Measurements from ENCODE around the gene KIR3DL3. TPM values are rescaled to one million over a fixed set of nuclear protein-coding genes. Genes with fewer than 3 reads are reported as not detected.
"Not testable (repeated sequence)": the region's sequence is repeated elsewhere in the genome, so short reads cannot be mapped to it uniquely, and the experiment has no call there.

Gene KIR3DL3
- total RNA-seq (not detected), polyA plus RNA-seq (0.05 TPM)
- long read RNA-seq, donor 1, result 0 reads
- long read RNA-seq, donor 2, result 0 reads
- long read RNA-seq, donor 3, result 0 reads
- long read RNA-seq, donor 4, result 0 reads
- long read RNA-seq, donor 5, result 0 reads
- long read RNA-seq, donor 6, result 0 reads
- long read RNA-seq, donor 7, result 0 reads
- long read RNA-seq, donor 8, result 0 reads
- long read RNA-seq, donor 9, result 0 reads
- long read RNA-seq, donor 10, result 0 reads

GRCh38 chr19:54724142-54724541 lies at the start of gene KIR3DL3:
KIR3DL3 (plus strand) TSS chr19:54724442; CDS start chr19:54724497, 55 bp downstream.
- no peaks in the 10 kb centered on the region for H3K27me3 ChIP-seq (ENCODE audit: control insufficient read depth in 2 of 2, insufficient read depth in 1 of 2, low read length in 1 of 2)
- 93% methylated on average over 9 of the region's 9 CpGs for WGBS
- H3K4me3 ChIP-seq (ENCODE audit: low read length in 2 of 2), result no peak within 1 kb of the TSS
- H3K4me1 ChIP-seq (ENCODE audit: control insufficient read depth in 2 of 2, insufficient read depth in 2 of 2, low read length in 2 of 2), result no peaks in the 10 kb centered on the region
- no peak within 1 kb of the TSS for H3K27ac ChIP-seq (ENCODE audit: low read depth in 1 of 2, low read length in 1 of 2)
- H3K9me3 ChIP-seq (ENCODE audit: control insufficient read depth in 2 of 2, insufficient read depth in 1 of 2, low read length in 1 of 2), result no peaks in the 10 kb centered on the region
- no peak for DNase-seq (ENCODE audit: low read depth in 6 of 9, low spot score in 9 of 9)
- no peaks in the 10 kb centered on the region for H3K36me3 ChIP-seq (ENCODE audit: control insufficient read depth in 2 of 2, insufficient read depth in 2 of 2, low read length in 1 of 2)

GRCh38 chr19:54676210-54676834 lies 47.9 kb upstream of the KIR3DL3 start:
- 36% methylated on average over 10 of the region's 10 CpGs for WGBS
- H3K36me3 ChIP-seq (ENCODE audit: control insufficient read depth in 2 of 2, insufficient read depth in 2 of 2, low read length in 1 of 2); H3K9me3 ChIP-seq (ENCODE audit: control insufficient read depth in 2 of 2, insufficient read depth in 1 of 2, low read length in 1 of 2); H3K27me3 ChIP-seq (ENCODE audit: control insufficient read depth in 2 of 2, insufficient read depth in 1 of 2, low read length in 1 of 2); H3K27ac ChIP-seq (ENCODE audit: low read depth in 1 of 2, low read length in 1 of 2); H3K4me3 ChIP-seq (ENCODE audit: low read length in 2 of 2); H3K4me1 ChIP-seq (ENCODE audit: control insufficient read depth in 2 of 2, insufficient read depth in 2 of 2, low read length in 2 of 2): not testable (repeated sequence)
- DNase-seq (ENCODE audit: low read depth in 6 of 9, low spot score in 9 of 9), result peak in 8 of 9 donors; percentile 12 to 58 (median 24)

- no peak for DNase-seq (ENCODE audit: low read depth in 6 of 9, low spot score in 9 of 9)
- no peaks in the 10 kb centered on the region for H3K9me3 ChIP-seq (ENCODE audit: control insufficient read depth in 2 of 2, insufficient read depth in 1 of 2, low read length in 1 of 2)
- H3K4me1 ChIP-seq (ENCODE audit: control insufficient read depth in 2 of 2, insufficient read depth in 2 of 2, low read length in 2 of 2), result no peaks in the 10 kb centered on the region
- H3K36me3 ChIP-seq (ENCODE audit: control insufficient read depth in 2 of 2, insufficient read depth in 2 of 2, low read length in 1 of 2), result no peaks in the 10 kb centered on the region
- H3K27ac ChIP-seq (ENCODE audit: low read depth in 1 of 2, low read length in 1 of 2), result no peak overlapping the region
- no peaks in the 10 kb centered on the region for H3K27me3 ChIP-seq (ENCODE audit: control insufficient read depth in 2 of 2, insufficient read depth in 1 of 2, low read length in 1 of 2)
- 73% methylated on average over 4 of the region's 4 CpGs for whole genome bisulfite sequencing
- H3K4me3 ChIP-seq (ENCODE audit: low read length in 2 of 2), result no peak overlapping the region
These were observed 47.0 kb upstream of the KIR3DL3 start for GRCh38 chr19:54677217-54677616.

- H3K27me3 ChIP-seq (ENCODE audit: control insufficient read depth in 2 of 2, insufficient read depth in 1 of 2, low read length in 1 of 2); H3K4me1 ChIP-seq (ENCODE audit: control insufficient read depth in 2 of 2, insufficient read depth in 2 of 2, low read length in 2 of 2); H3K27ac ChIP-seq (ENCODE audit: low read depth in 1 of 2, low read length in 1 of 2); H3K9me3 ChIP-seq (ENCODE audit: control insufficient read depth in 2 of 2, insufficient read depth in 1 of 2, low read length in 1 of 2); H3K36me3 ChIP-seq (ENCODE audit: control insufficient read depth in 2 of 2, insufficient read depth in 2 of 2, low read length in 1 of 2); DNase-seq (ENCODE audit: low read depth in 6 of 9, low spot score in 9 of 9); H3K4me3 ChIP-seq (ENCODE audit: low read length in 2 of 2): not testable (repeated sequence)
- WGBS, result 88% methylated on average over 12 of the region's 12 CpGs
These were observed 42.6 kb upstream of the KIR3DL3 start for GRCh38 chr19:54681596-54681995.

- no peaks in the 10 kb centered on the region for H3K36me3 ChIP-seq (ENCODE audit: control insufficient read depth in 2 of 2, insufficient read depth in 2 of 2, low read length in 1 of 2)
- no peaks in the 10 kb centered on the region for H3K27me3 ChIP-seq (ENCODE audit: control insufficient read depth in 2 of 2, insufficient read depth in 1 of 2, low read length in 1 of 2)
- H3K4me1 ChIP-seq (ENCODE audit: control insufficient read depth in 2 of 2, insufficient read depth in 2 of 2, low read length in 2 of 2), result no peaks in the 10 kb centered on the region
- no peak overlapping the region for H3K4me3 ChIP-seq (ENCODE audit: low read length in 2 of 2)
- no peaks in the 10 kb centered on the region for H3K9me3 ChIP-seq (ENCODE audit: control insufficient read depth in 2 of 2, insufficient read depth in 1 of 2, low read length in 1 of 2)
- no peak overlapping the region for H3K27ac ChIP-seq (ENCODE audit: low read depth in 1 of 2, low read length in 1 of 2)
- WGBS, result 59% methylated on average over 7 of the region's 7 CpGs
- DNase-seq (ENCODE audit: low read depth in 6 of 9, low spot score in 9 of 9), result no peak
These were observed 41.9 kb upstream of the KIR3DL3 start for GRCh38 chr19:54682306-54682856.

GRCh38 chr19:54684527-54684926 lies 39.7 kb upstream of the KIR3DL3 start:
- Histone ChIP-seq H3K4me1 (ENCODE audit: control insufficient read depth in 2 of 2, insufficient read depth in 2 of 2, low read length in 2 of 2) (no peaks in the 10 kb centered on the region), H3K9me3 (ENCODE audit: control insufficient read depth in 2 of 2, insufficient read depth in 1 of 2, low read length in 1 of 2) (no peaks in the 10 kb centered on the region), H3K27ac (ENCODE audit: low read depth in 1 of 2, low read length in 1 of 2) (no peak overlapping the region), H3K4me3 (ENCODE audit: low read length in 2 of 2) (no peak overlapping the region), H3K36me3 (ENCODE audit: control insufficient read depth in 2 of 2, insufficient read depth in 2 of 2, low read length in 1 of 2) (no peaks in the 10 kb centered on the region), H3K27me3 (ENCODE audit: control insufficient read depth in 2 of 2, insufficient read depth in 1 of 2, low read length in 1 of 2) (no peaks in the 10 kb centered on the region)
- DNase-seq (ENCODE audit: low read depth in 6 of 9, low spot score in 9 of 9), result peak in 7 of 9 donors; percentile 8 to 51 (median 18)
- 37% methylated on average over 3 of the region's 3 CpGs for WGBS

- 79% methylated on average over 9 of the region's 9 CpGs for WGBS
- no peak overlapping the region for H3K4me3 ChIP-seq (ENCODE audit: low read length in 2 of 2)
- H3K36me3 ChIP-seq (ENCODE audit: control insufficient read depth in 2 of 2, insufficient read depth in 2 of 2, low read length in 1 of 2), result no peaks in the 10 kb centered on the region
- no peaks in the 10 kb centered on the region for H3K27me3 ChIP-seq (ENCODE audit: control insufficient read depth in 2 of 2, insufficient read depth in 1 of 2, low read length in 1 of 2)
- no peak for DNase-seq (ENCODE audit: low read depth in 6 of 9, low spot score in 9 of 9)
- H3K9me3 ChIP-seq (ENCODE audit: control insufficient read depth in 2 of 2, insufficient read depth in 1 of 2, low read length in 1 of 2), result no peaks in the 10 kb centered on the region
- no peaks in the 10 kb centered on the region for H3K4me1 ChIP-seq (ENCODE audit: control insufficient read depth in 2 of 2, insufficient read depth in 2 of 2, low read length in 2 of 2)
- no peak overlapping the region for H3K27ac ChIP-seq (ENCODE audit: low read depth in 1 of 2, low read length in 1 of 2)
These were observed 32.5 kb upstream of the KIR3DL3 start for GRCh38 chr19:54691582-54692297.

GRCh38 chr19:54692298-54692615 lies 32.0 kb upstream of the KIR3DL3 start:
- no peaks in the 10 kb centered on the region for H3K27me3 ChIP-seq (ENCODE audit: control insufficient read depth in 2 of 2, insufficient read depth in 1 of 2, low read length in 1 of 2)
- 77% methylated on average over 4 of the region's 4 CpGs for WGBS

GRCh38 chr19:54694648-54695047 lies 29.6 kb upstream of the KIR3DL3 start:
- H3K4me3 ChIP-seq (ENCODE audit: low read length in 2 of 2), result no peak overlapping the region
- no peaks in the 10 kb centered on the region for H3K27me3 ChIP-seq (ENCODE audit: control insufficient read depth in 2 of 2, insufficient read depth in 1 of 2, low read length in 1 of 2)
- no peaks in the 10 kb centered on the region for H3K9me3 ChIP-seq (ENCODE audit: control insufficient read depth in 2 of 2, insufficient read depth in 1 of 2, low read length in 1 of 2)
- no peak overlapping the region for H3K27ac ChIP-seq (ENCODE audit: low read depth in 1 of 2, low read length in 1 of 2)
- DNase-seq (ENCODE audit: low read depth in 6 of 9, low spot score in 9 of 9), result no peak
- 84% methylated on average over 5 of the region's 5 CpGs for WGBS
- H3K4me1 ChIP-seq (ENCODE audit: control insufficient read depth in 2 of 2, insufficient read depth in 2 of 2, low read length in 2 of 2), result no peaks in the 10 kb centered on the region
- no peaks in the 10 kb centered on the region for H3K36me3 ChIP-seq (ENCODE audit: control insufficient read depth in 2 of 2, insufficient read depth in 2 of 2, low read length in 1 of 2)

More at GRCh38 chr19:54692298-54692615, 32.0 kb upstream of the KIR3DL3 start:
- H3K36me3 ChIP-seq (ENCODE audit: control insufficient read depth in 2 of 2, insufficient read depth in 2 of 2, low read length in 1 of 2), result no peaks in the 10 kb centered on the region
- no peak overlapping the region for H3K4me3 ChIP-seq (ENCODE audit: low read length in 2 of 2)
- no peaks in the 10 kb centered on the region for H3K9me3 ChIP-seq (ENCODE audit: control insufficient read depth in 2 of 2, insufficient read depth in 1 of 2, low read length in 1 of 2)
- no peak for DNase-seq (ENCODE audit: low read depth in 6 of 9, low spot score in 9 of 9)
- no peak overlapping the region for H3K27ac ChIP-seq (ENCODE audit: low read depth in 1 of 2, low read length in 1 of 2)
- H3K4me1 ChIP-seq (ENCODE audit: control insufficient read depth in 2 of 2, insufficient read depth in 2 of 2, low read length in 2 of 2), result no peaks in the 10 kb centered on the region

Data from thymus (tissue), 14 donors.